HEK293 (cell line): ENCODE measurements around the gene MPC2.

ENCODE experiments used
- CTCF ChIA-PET: fragments of 350-600 bp; formaldehyde crosslinking; extraction: SDS; loops from one replicate; lab custom pipeline; 2021; ENCODE audit warnings: antibody characterized with exemption; lab: Yijun Ruan, JAX
- POLR2A ChIA-PET: fragments of 300-600 bp; formaldehyde crosslinking; extraction: SDS; loops from one replicate; lab custom pipeline; 2020; ENCODE audit warnings: antibody characterized with exemption, inconsistent platforms; lab: Yijun Ruan, JAX
- H3K27ac ChIP-seq: fragments of 200-500 bp; sonication (Bioruptor generic); 2 replicates; pipeline ENCODE4 v1.5.1; 2014; ENCODE audit warnings: low read depth, low read length, control low read depth, inconsistent platforms; ENCODE audit errors: extremely low read depth
- H3K36me3 ChIP-seq, 2 experiments: fragments of 200-500 bp in 1 of 2; sonication (Bioruptor generic) in 1 of 2; 1 replicate in 1 of 2; 2 replicates in 1 of 2; pipeline ENCODE4 v1.5.1; 2014 to 2017; ENCODE audit warnings: inconsistent platforms in 2 of 2, low read length in 2 of 2; ENCODE audit not compliant: control insufficient read depth in 2 of 2, insufficient read depth in 1 of 2
- H3K4me1 ChIP-seq: fragments of 200-500 bp; sonication (Bioruptor generic); 2 replicates; pipeline ENCODE4 v1.5.1; 2014; ENCODE audit warnings: mild to moderate bottlenecking, low read length, inconsistent platforms; ENCODE audit not compliant: control insufficient read depth, insufficient read depth
- H3K4me3 ChIP-seq: 2 replicates; pipeline ENCODE4 v1.5.1; 2011; ENCODE audit warnings: low read depth, mild to moderate bottlenecking, control low read depth, low read length, moderate library complexity
- H3K9me3 ChIP-seq: fragments of 200-500 bp; sonication (Bioruptor generic); 2 replicates; pipeline ENCODE4 v1.5.1; 2014; ENCODE audit warnings: low read depth, low read length, inconsistent platforms; ENCODE audit not compliant: control insufficient read depth, insufficient read depth
- AEBP2 ChIP-seq: fragments of 450-650 bp; formaldehyde crosslinking; IDR thresholded peaks from 2 replicates; pipeline ENCODE4 v1.5.1; 2016; ENCODE audit warnings: missing biosample characterization, missing genetic modification characterization, borderline replicate concordance
- MYNN ChIP-seq: fragments of 450-650 bp; formaldehyde crosslinking; IDR thresholded peaks from 2 replicates; pipeline ENCODE4 v1.5.1; 2016; ENCODE audit warnings: missing biosample characterization, missing genetic modification characterization, borderline replicate concordance
- OSR2 ChIP-seq: fragments of 450-650 bp; formaldehyde crosslinking; IDR thresholded peaks from 2 replicates; pipeline ENCODE4 v1.5.1; 2016; ENCODE audit warnings: missing biosample characterization, missing genetic modification characterization
- PATZ1 ChIP-seq: fragments of 450-650 bp; formaldehyde crosslinking; IDR thresholded peaks from 2 replicates; pipeline ENCODE4 v1.5.1; 2016; ENCODE audit warnings: missing biosample characterization, missing genetic modification characterization
- PRDM6 ChIP-seq: fragments of 450-650 bp; formaldehyde crosslinking; IDR thresholded peaks from 2 replicates; pipeline ENCODE4 v1.5.1; 2017; ENCODE audit warnings: missing biosample characterization, missing genetic modification characterization
- TRIM28 ChIP-seq: IDR thresholded peaks from 2 replicates; pipeline ENCODE4 v1.6.1; 2011; ENCODE audit warnings: low read length, control low read depth, borderline replicate concordance
- ZBTB11 ChIP-seq: fragments of 450-650 bp; formaldehyde crosslinking; conservative IDR thresholded peaks from 2 replicates; pipeline ENCODE4 v1.5.1; 2016; ENCODE audit warnings: low read depth, missing biosample characterization, missing genetic modification characterization
- ZBTB26 ChIP-seq: fragments of 450-650 bp; formaldehyde crosslinking; optimal IDR thresholded peaks from 2 replicates; pipeline ENCODE3; 2016; ENCODE audit warnings: missing biosample characterization, mild to moderate bottlenecking, missing genetic modification characterization
- ZFHX2 ChIP-seq: fragments of 450-650 bp; formaldehyde crosslinking; conservative IDR thresholded peaks from 2 replicates; pipeline ENCODE4 v1.5.1; 2016; ENCODE audit warnings: missing biosample characterization, missing genetic modification characterization
- ZFP69B ChIP-seq: fragments of 450-650 bp; formaldehyde crosslinking; IDR thresholded peaks from 2 replicates; pipeline ENCODE4 v1.5.1; 2016; ENCODE audit warnings: missing biosample characterization, missing genetic modification characterization
- ZNF146 ChIP-seq: fragments of 450-650 bp; formaldehyde crosslinking; IDR thresholded peaks from 2 replicates; pipeline ENCODE4 v1.5.1; 2016; ENCODE audit warnings: missing biosample characterization, missing genetic modification characterization
- ZNF19 ChIP-seq: fragments of 450-650 bp; formaldehyde crosslinking; IDR thresholded peaks from 2 replicates; pipeline ENCODE4; 2016; ENCODE audit warnings: missing biosample characterization, missing genetic modification characterization, low read depth
- ZNF214 ChIP-seq: fragments of 450-650 bp; formaldehyde crosslinking; IDR thresholded peaks from 2 replicates; pipeline ENCODE4 v1.5.1; 2017; ENCODE audit warnings: missing biosample characterization, mild to moderate bottlenecking, missing genetic modification characterization, borderline replicate concordance
- ZNF341 ChIP-seq: fragments of 450-650 bp; formaldehyde crosslinking; IDR thresholded peaks from 2 replicates; pipeline ENCODE4; 2016; ENCODE audit warnings: low read depth, missing biosample characterization, missing genetic modification characterization
- ZNF37A ChIP-seq: fragments of 450-650 bp; IDR thresholded peaks from 2 replicates; pipeline ENCODE4 v1.5.1; 2018; ENCODE audit warnings: missing biosample characterization, missing genetic modification characterization
- ZNF423 ChIP-seq: fragments of 450-650 bp; formaldehyde crosslinking; IDR thresholded peaks from 2 replicates; pipeline ENCODE4 v1.5.1; 2016; ENCODE audit warnings: missing biosample characterization, missing genetic modification characterization
- ZNF513 ChIP-seq: fragments of 450-650 bp; IDR thresholded peaks from 2 replicates; pipeline ENCODE4 v1.5.1; 2018; ENCODE audit warnings: missing biosample characterization, missing genetic modification characterization
- ZNF530 ChIP-seq: fragments of 450-650 bp; formaldehyde crosslinking; IDR thresholded peaks from 2 replicates; pipeline ENCODE4 v1.5.1; 2016; ENCODE audit warnings: low read depth, missing biosample characterization, missing genetic modification characterization
- ZNF558 ChIP-seq: fragments of 450-650 bp; formaldehyde crosslinking; IDR thresholded peaks from 2 replicates; pipeline ENCODE4 v1.5.1; 2016; ENCODE audit warnings: missing biosample characterization, missing genetic modification characterization
- ZNF623 ChIP-seq: fragments of 450-650 bp; formaldehyde crosslinking; IDR thresholded peaks from 2 replicates; pipeline ENCODE4 v1.5.1; 2016; ENCODE audit warnings: missing biosample characterization, missing genetic modification characterization
- ZNF747 ChIP-seq: fragments of 450-650 bp; formaldehyde crosslinking; IDR thresholded peaks from 2 replicates; pipeline ENCODE4 v1.5.1; 2016; ENCODE audit warnings: missing biosample characterization, missing genetic modification characterization
- ZNF791 ChIP-seq: fragments of 450-650 bp; formaldehyde crosslinking; IDR thresholded peaks from 2 replicates; pipeline ENCODE4 v1.5.1; 2016; ENCODE audit warnings: missing biosample characterization, missing genetic modification characterization

MPC2 gene

GRCh38 chr1:167936068-167936929 lies 573 bp downstream of the MPC2 start, which contains the start of gene DCAF6 (continued):
- TF ChIP-seq ZNF530 (tag by site-specific recombination) (no peak), ZNF423 (tag by site-specific recombination) (no peak), ZNF558 (tag by site-specific recombination) (peak; percentile 58; the same call in 1 of the 2 replicates), ZNF747 (tag by site-specific recombination) (no peak), PRDM6 (no peak), ZFHX2 (tag by site-specific recombination) (peak; percentile 69), ZNF19 (no peak), ZNF37A (no peak), OSR2 (tag by site-specific recombination) (no peak), ZBTB26 (tag by site-specific recombination) (peak; percentile 78), ZNF623 (tag by site-specific recombination) (no peak), ZNF146 (tag by site-specific recombination) (no peak), TRIM28 (peak; percentile 79), MYNN (tag by site-specific recombination) (no peak)

GRCh38 chr1:167935216-167936067 lies 1.4 kb downstream of the MPC2 start:
- H3K36me3 ChIP-seq = no peaks in the 10 kb centered on the region
- ChIA-PET POLR2A (interaction anchor here (0.7 to 3.4 kb wide), 19 partner anchors 8 to 335 kb away, joined by 3 to 37 read pairs (median 4); partner anchors contain the start of gene ADCY10), CTCF (interaction anchor here (0.9 to 4.4 kb wide), 3 partner anchors 143 to 150 kb away, joined by 3 to 25 read pairs (median 4); no protein-coding TSS in a partner anchor)
- no peaks in the 10 kb centered on the region; the same call in 1 of the 2 replicates for H3K4me1 ChIP-seq
- H3K27ac ChIP-seq = peak overlapping the region; percentile 88
- peak overlapping the region; percentile 68 for H3K4me3 ChIP-seq
- H3K9me3 ChIP-seq = no peaks in the 10 kb centered on the region
- TF ChIP-seq ZNF341 (no peak), TRIM28 (no peak; the same call in 1 of the 2 replicates), ZFP69B (no peak; the same call in 1 of the 2 replicates), PATZ1 (peak; percentile 100), AEBP2 (tag by site-specific recombination) (no peak), ZNF791 (tag by site-specific recombination) (no peak), ZNF214 (tag by site-specific recombination) (no peak), ZBTB11 (tag by site-specific recombination) (0 out of 2 replicates have a peak, but pooled peaks have one; percentile 21), ZNF513 (tag by site-specific recombination) (no peak)
